Neuronal stem cell (in vitro differentiated cells): Measurements from ENCODE around the gene ALAD.

Experiments used
- DNase-seq: peaks from one replicate; pipeline ENCODE4 v3.0.0-alpha.2; 2013; ENCODE audit warnings: low spot score
- H2AFZ ChIP-seq: one replicate; pipeline ENCODE4 v1.6.1; 2013; ENCODE audit warnings: mild to moderate bottlenecking, low read length, inconsistent platforms
- H2AK5ac ChIP-seq: 2 replicates; pipeline ENCODE4 v1.6.1; 2013; ENCODE audit warnings: low read depth, mild to moderate bottlenecking, inconsistent platforms, low read length, moderate library complexity, mixed read lengths
- H2BK120ac ChIP-seq: 2 replicates; pipeline ENCODE4 v1.6.1; 2013; ENCODE audit warnings: low read depth, mild to moderate bottlenecking, inconsistent platforms, low read length, moderate library complexity, mixed read lengths
- H2BK12ac ChIP-seq: one replicate; pipeline ENCODE4 v1.6.1; 2013; ENCODE audit warnings: low read length, inconsistent platforms
- H2BK15ac ChIP-seq: 2 replicates; pipeline ENCODE4 v1.6.1; 2013; ENCODE audit warnings: mild to moderate bottlenecking, low read length, inconsistent platforms, mixed read lengths
- H2BK5ac ChIP-seq: one replicate; pipeline ENCODE4 v1.6.1; 2013; ENCODE audit warnings: inconsistent platforms, mild to moderate bottlenecking, low read length, moderate library complexity
- H3K14ac ChIP-seq: one replicate; pipeline ENCODE4 v1.6.1; 2013; ENCODE audit warnings: low read length, inconsistent platforms
- H3K18ac ChIP-seq: 2 replicates; pipeline ENCODE4 v1.6.1; 2013; ENCODE audit warnings: low read length, inconsistent platforms
- H3K23ac ChIP-seq: 2 replicates; pipeline ENCODE4 v1.6.1; 2013; ENCODE audit warnings: low read depth, mild to moderate bottlenecking, mixed read lengths, low read length, inconsistent platforms; ENCODE audit not compliant: poor library complexity
- H3K27ac ChIP-seq: replicated peaks from 3 replicates; pipeline ENCODE4 v1.5.1; 2013; ENCODE audit warnings: low read length, inconsistent platforms
- H3K27me3 ChIP-seq, 3 experiments: 2 replicates each; pipeline ENCODE4 v1.6.1; 2013; ENCODE audit warnings: low read length in 3 of 3, mild to moderate bottlenecking in 2 of 3, inconsistent platforms in 1 of 3, low read depth in 1 of 3, mixed read lengths in 1 of 3, moderate library complexity in 1 of 3; ENCODE audit not compliant: control insufficient read depth in 3 of 3, insufficient read depth in 3 of 3
- H3K36me3 ChIP-seq, 2 donors: replicated peaks in 1 of 2; 2 replicates each; pipeline ENCODE4 v1.6.1; 2013; ENCODE audit warnings: low read length in 2 of 2; ENCODE audit not compliant: control insufficient read depth in 2 of 2, insufficient read depth in 2 of 2
- H3K4ac ChIP-seq: 2 replicates; pipeline ENCODE4 v1.6.1; 2013; ENCODE audit warnings: inconsistent platforms, mild to moderate bottlenecking, low read length, moderate library complexity
- H3K4me1 ChIP-seq, 2 donors: 1 replicate in 1 of 2; 2 replicates in 1 of 2; pipeline ENCODE4 v1.6.1; 2013; ENCODE audit warnings: low read length in 2 of 2, low read depth in 1 of 2; ENCODE audit not compliant: control insufficient read depth in 2 of 2, insufficient read depth in 1 of 2
- H3K4me2 ChIP-seq: one replicate; pipeline ENCODE4 v1.6.1; 2013; ENCODE audit warnings: mild to moderate bottlenecking, low read length, inconsistent platforms; ENCODE audit not compliant: insufficient read depth, poor library complexity, severe bottlenecking
- H3K4me3 ChIP-seq, 2 donors: 2 replicates each; pipeline ENCODE4 v1.5.1; 2013; ENCODE audit warnings: low read length in 2 of 2, mild to moderate bottlenecking in 2 of 2, inconsistent platforms in 1 of 2, moderate library complexity in 1 of 2
- H3K79me1 ChIP-seq: one replicate; pipeline ENCODE4 v1.6.1; 2013; ENCODE audit warnings: low read depth, mild to moderate bottlenecking, inconsistent platforms, low read length, moderate library complexity
- H3K9ac ChIP-seq: one replicate; pipeline ENCODE4 v1.6.1; 2013; ENCODE audit warnings: mild to moderate bottlenecking, low read depth, low read length, inconsistent platforms; ENCODE audit not compliant: poor library complexity
- H3K9me3 ChIP-seq, 2 donors: replicated peaks in 1 of 2; 2 replicates each; pipeline versions ENCODE3 to v1.6.1; 2013; ENCODE audit warnings: low read length in 2 of 2, mild to moderate bottlenecking in 2 of 2, inconsistent platforms in 1 of 2, low read depth in 1 of 2, mixed read lengths in 1 of 2, moderate library complexity in 1 of 2; ENCODE audit not compliant: control insufficient read depth in 2 of 2, insufficient read depth in 1 of 2
- H4K8ac ChIP-seq: one replicate; pipeline ENCODE4 v1.6.1; 2013; ENCODE audit warnings: low read depth, mild to moderate bottlenecking, inconsistent platforms, low read length, moderate library complexity
- H4K91ac ChIP-seq: one replicate; pipeline ENCODE4 v1.6.1; 2013; ENCODE audit warnings: low read length, low read depth, mild to moderate bottlenecking, inconsistent platforms; ENCODE audit not compliant: poor library complexity
- WGBS, 2 donors: extraction: QIAGEN DNeasy Blood & Tissue Kit; methylation state at CpG; one replicate each; pipeline ENCODE4 v1.1.7; 2013; ENCODE audit warnings: missing lambda C conversion rate in 2 of 2, mixed read lengths in 1 of 2; ENCODE audit not compliant: insufficient read length in 2 of 2, insufficient replicate concordance in 1 of 2; ENCODE audit errors: extremely low coverage in 2 of 2; 5-methylcytosine and 5-hydroxymethylcytosine counted together

ALAD gene

GRCh38 chr9:113356686-113357292 is 44.3 kb downstream of the ALAD start:
- Histone ChIP-seq H2BK5ac (no peak overlapping the region), H3K4me1 (peaks cover 2 to 5% of the 10 kb centered on the region in 2 donors), H3K9ac (no peak overlapping the region), H3K27me3 (peaks cover 0 to 57% (median 3%) of the 10 kb centered on the region in 3 experiments), H2AK5ac (no peak overlapping the region), H3K36me3 (no peaks in the 10 kb centered on the region), H2BK15ac (no peak overlapping the region), H4K91ac (no peak overlapping the region), H4K8ac (no peak overlapping the region), H3K79me1 (no peaks in the 10 kb centered on the region), H3K14ac (no peak overlapping the region), H3K4ac (no peak overlapping the region), H3K4me3 (no peak overlapping the region), H3K18ac (no peak overlapping the region), H2BK120ac (no peak overlapping the region), H3K27ac (no peak overlapping the region), H3K4me2 (no peak overlapping the region), H3K9me3 (no peaks in the 10 kb centered on the region), H2BK12ac (no peak overlapping the region), H3K23ac (no peak overlapping the region), H2AFZ (no peak overlapping the region)
- WGBS, 2 donors: no CpG with 5 or more reads among the region's 7 CpGs
- DNase-seq: no peak

DNA sequence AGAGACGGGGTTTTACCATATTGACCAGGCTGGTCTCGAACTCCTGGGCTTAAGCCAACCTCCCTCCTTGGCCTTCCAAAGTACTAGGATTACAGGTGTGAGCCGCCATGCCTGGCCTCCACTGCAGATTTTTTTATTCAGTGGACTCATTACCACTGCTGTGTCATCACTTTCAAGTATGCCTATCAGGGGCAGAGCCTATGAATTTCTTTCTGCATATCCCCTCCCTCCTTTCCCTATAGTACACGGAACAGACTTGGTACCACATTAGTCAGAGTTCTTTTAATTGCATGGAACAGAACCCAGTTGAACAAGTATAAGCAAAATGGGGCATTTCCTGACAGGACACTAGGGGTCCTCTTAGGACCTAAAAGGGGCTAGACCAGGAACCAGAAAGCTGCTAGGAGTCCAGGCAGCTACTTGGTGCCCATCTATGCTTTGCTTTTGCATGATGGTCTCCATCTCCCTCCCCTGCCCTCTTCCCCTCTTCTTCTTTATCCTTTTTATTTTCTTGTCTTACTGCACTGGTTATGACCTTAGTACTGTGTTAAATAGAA is 46.0 kb downstream of the ALAD start:
- Histone ChIP-seq H4K91ac (no peak overlapping the region), H3K36me3 (no peaks in the 10 kb centered on the region), H3K18ac (no peak overlapping the region), H2BK120ac (no peak overlapping the region), H3K27ac (no peak overlapping the region), H3K79me1 (no peaks in the 10 kb centered on the region), H3K9me3 (no peaks in the 10 kb centered on the region), H4K8ac (no peak overlapping the region), H3K4me2 (no peak overlapping the region), H2AK5ac (no peak overlapping the region), H3K23ac (no peak overlapping the region), H2BK15ac (no peak overlapping the region), H3K4ac (no peak overlapping the region), H2BK5ac (no peak overlapping the region), H2BK12ac (no peak overlapping the region), H3K9ac (no peak overlapping the region), H3K4me1 (no peaks in the 10 kb centered on the region), H2AFZ (no peak overlapping the region), H3K27me3 (peaks cover 4 to 62% (median 17%) of the 10 kb centered on the region in 3 experiments), H3K4me3 (no peak overlapping the region), H3K14ac (no peak overlapping the region)
- no peak for DNase-seq
- WGBS, 2 donors: no CpG with 5 or more reads among the region's 4 CpGs

GRCh38 chr9:113352411-113352810 is 48.7 kb downstream of the ALAD start:
- Histone ChIP-seq H3K23ac (no peak overlapping the region), H2AFZ (no peak overlapping the region), H3K27me3 (peaks cover 14 to 81% (median 37%) of the 10 kb centered on the region in 3 experiments), H3K4ac (no peak overlapping the region), H2AK5ac (no peak overlapping the region), H3K4me1 (peaks cover 0 to 2% of the 10 kb centered on the region in 2 donors), H2BK15ac (no peak overlapping the region), H4K91ac (no peak overlapping the region), H3K79me1 (no peaks in the 10 kb centered on the region), H3K9me3 (peaks cover 0 to 3% of the 10 kb centered on the region in 2 donors), H3K4me3 (no peak overlapping the region), H3K27ac (no peak overlapping the region), H4K8ac (no peak overlapping the region), H2BK5ac (no peak overlapping the region), H2BK12ac (no peak overlapping the region), H2BK120ac (no peak overlapping the region), H3K36me3 (no peaks in the 10 kb centered on the region), H3K9ac (no peak overlapping the region), H3K4me2 (no peak overlapping the region), H3K18ac (no peak overlapping the region), H3K14ac (no peak overlapping the region)
- DNase-seq: no peak
- no CpG with 5 or more reads among the region's 1 CpG for WGBS, 2 donors

DNA sequence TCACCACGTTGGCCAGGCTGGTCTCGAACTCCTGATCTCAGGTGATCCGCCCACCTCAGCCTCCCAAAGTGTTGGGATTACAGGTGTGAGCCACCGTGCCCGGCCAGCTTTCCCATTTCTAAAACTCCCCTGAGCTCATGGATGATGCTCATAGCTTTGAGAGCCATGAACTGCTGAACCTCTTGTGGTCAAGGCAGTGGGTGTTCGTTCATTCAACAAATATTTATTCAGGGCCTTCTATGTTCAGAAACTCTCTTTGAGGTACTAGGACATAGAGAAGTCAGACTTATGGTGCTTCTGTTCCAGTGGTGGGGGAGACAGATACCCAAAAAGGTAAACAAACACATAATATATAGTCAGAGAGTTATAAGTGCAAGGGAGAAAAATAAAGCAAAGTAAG is 49.1 kb downstream of the ALAD start:
- WGBS, 2 donors: no CpG with 5 or more reads among the region's 6 CpGs

More for the DNA sequence above, 49.1 kb downstream of the ALAD start:
- peaks cover 0 to 2% of the 10 kb centered on the region in 2 donors for H3K4me1 ChIP-seq
- H2BK5ac ChIP-seq: no peak overlapping the region
- H3K36me3 ChIP-seq: no peaks in the 10 kb centered on the region
- no peak overlapping the region for H2AFZ ChIP-seq
- H3K4ac ChIP-seq: no peak overlapping the region
- peaks cover 14 to 82% (median 37%) of the 10 kb centered on the region in 3 experiments for H3K27me3 ChIP-seq
- peaks cover 0 to 3% of the 10 kb centered on the region in 2 donors for H3K9me3 ChIP-seq
- no peak overlapping the region for H2BK15ac ChIP-seq
- no peak overlapping the region for H3K9ac ChIP-seq
- no peak overlapping the region for H4K91ac ChIP-seq
- no peak overlapping the region for H3K4me3 ChIP-seq
- H3K14ac ChIP-seq: no peak overlapping the region
- H3K27ac ChIP-seq: no peak overlapping the region
- no peak overlapping the region for H4K8ac ChIP-seq
- no peak overlapping the region for H2BK12ac ChIP-seq
- DNase-seq: no peak
- no peak overlapping the region for H2BK120ac ChIP-seq
- H3K4me2 ChIP-seq: no peak overlapping the region
- H3K79me1 ChIP-seq: no peaks in the 10 kb centered on the region
- H3K23ac ChIP-seq: no peak overlapping the region
- no peak overlapping the region for H3K18ac ChIP-seq
- H2AK5ac ChIP-seq: no peak overlapping the region
